NCI-H510A treated with DMSO at 0.1 percent for 48 hours (cell line): ENCODE data around the gene TMEM106C.

Experiments
- DNase-seq: peaks from one replicate; lab custom pipeline; 2025; lab: John Stamatoyannopoulos, UW

Gene TMEM106C

GRCh38 chr12:48016373-48017020 is 53.1 kb downstream of the TMEM106C start:
- DNase-seq: no peak

- DNase-seq: no peak
Measured at GRCh38 chr12:48017496-48017895, 54.1 kb downstream of the TMEM106C start.

GRCh38 chr12:48017921-48018617 is 54.7 kb downstream of the TMEM106C start:
- DNase-seq: no peak
